A549 (cell line): ENCODE data around the gene NTRK2. TPM values are rescaled to one million over a fixed set of nuclear protein-coding genes. Genes with fewer than 3 reads are reported as not detected.

Experiments used
- ATAC-seq, 2 experiments: fragments of 200-7000 bp in 1 of 2; fragments of >200 bp in 1 of 2; cut with Nextera tagmentation in 1 of 2; cut with Tn5 transposase in 1 of 2; 3 replicates each; pipeline versions ENCODE4 v1.8.0 to v1.9.1; 2018 to 2020; ENCODE audit warnings: mild to moderate bottlenecking in 1 of 2, moderate library complexity in 1 of 2
- CTCF ChIA-PET: fragments of 300-600 bp; sonication (Branson Sonifier 250); formaldehyde crosslinking; extraction: SDS; loops from one replicate; lab custom pipeline; 2021; ENCODE audit warnings: antibody characterized with exemption, inconsistent platforms; lab: Yijun Ruan, JAX
- POLR2A ChIA-PET: fragments of 350-600 bp; formaldehyde crosslinking; extraction: SDS; loops from one replicate; lab custom pipeline; 2021; ENCODE audit warnings: antibody characterized with exemption, inconsistent platforms; lab: Yijun Ruan, JAX
- DNase-seq, 2 experiments: peaks; one replicate each; pipeline versions ENCODE4 v3.0.0 to v3.0.0-alpha.2; 2011 to 2016; ENCODE audit warnings: low read depth in 1 of 2, low spot score in 1 of 2
- FAIRE-seq: peaks from 2 replicates; lab custom pipeline; 2011; peaks lifted over from hg19 to GRCh38; lab: Jason Lieb, UNC
- H3K27ac ChIP-seq, 2 experiments: fragments of >200 bp; sonication (Bioruptor Twin); formaldehyde crosslinking; 3 replicates each; pipeline ENCODE4 v1.5.1; 2016 to 2017
- H3K4me1 ChIP-seq: fragments of >200 bp; sonication (Bioruptor Twin); formaldehyde crosslinking; 3 replicates; pipeline ENCODE4 v1.6.1; 2016
- H3K4me2 ChIP-seq: fragments of >200 bp; sonication (Bioruptor Twin); formaldehyde crosslinking; 3 replicates; pipeline ENCODE4 v1.6.1; 2016
- H3K4me3 ChIP-seq: fragments of >200 bp; sonication (Bioruptor Twin); formaldehyde crosslinking; 3 replicates; pipeline ENCODE4 v1.5.1; 2016
- H3K9me3 ChIP-seq: fragments of >200 bp; sonication (Bioruptor Twin); formaldehyde crosslinking; 3 replicates; pipeline ENCODE4 v1.6.1; 2016
- ELK1 ChIP-seq: fragments of 150-350 bp; IDR thresholded peaks from 2 replicates; pipeline ENCODE4 v1.6.1; 2014; ENCODE audit warnings: low read depth, mild to moderate bottlenecking, low read length
- EP300 ChIP-seq, 2 experiments: fragments of >200 bp; sonication (Bioruptor Twin); formaldehyde crosslinking; IDR thresholded peaks; 2 replicates in 1 of 2; 3 replicates in 1 of 2; pipeline ENCODE4 v1.6.1; 2016 to 2017
- FOSB ChIP-seq: fragments of 250-450 bp; sonication (Bioruptor Pico); IDR thresholded peaks from 2 replicates; pipeline ENCODE4 v1.5.0; 2020; ENCODE audit warnings: mild to moderate bottlenecking, moderate library complexity
- FOSL2 ChIP-seq, 2 experiments: fragments of 450-650 bp in 1 of 2; fragments of >200 bp in 1 of 2; sonication (Bioruptor Twin) in 1 of 2; formaldehyde crosslinking; IDR thresholded peaks; 2 replicates each; pipeline versions ENCODE4 v1.5.0 to v1.6.1; 2016 to 2020; ENCODE audit warnings: mild to moderate bottlenecking in 1 of 2, moderate library complexity in 1 of 2
- HES2 ChIP-seq: fragments of >200 bp; sonication (Bioruptor Twin); formaldehyde crosslinking; IDR thresholded peaks from 2 replicates; pipeline ENCODE4 v1.6.1; 2016
- HOXA7 ChIP-seq: fragments of 250-450 bp; sonication (Bioruptor Pico); IDR thresholded peaks from 2 replicates; pipeline ENCODE4 v1.5.0; 2020; ENCODE audit warnings: mild to moderate bottlenecking, moderate library complexity
- HOXB5 ChIP-seq: fragments of 250-450 bp; sonication (Bioruptor Pico); IDR thresholded peaks from 2 replicates; pipeline ENCODE4 v1.5.0; 2020; ENCODE audit warnings: mild to moderate bottlenecking, moderate library complexity
- JUN ChIP-seq, 2 experiments: fragments of >200 bp; sonication (Bioruptor Twin); formaldehyde crosslinking; IDR thresholded peaks; 2 replicates in 1 of 2; 3 replicates in 1 of 2; pipeline ENCODE4 v1.6.1; 2016 to 2017
- MAFK ChIP-seq: fragments of 450-650 bp; IDR thresholded peaks from 2 replicates; pipeline ENCODE4 v1.6.1; 2014; ENCODE audit not compliant: partially characterized antibody
- MYC ChIP-seq: IDR thresholded peaks from 2 replicates; pipeline ENCODE4 v1.6.1; 2012; ENCODE audit warnings: mild to moderate bottlenecking, inconsistent platforms, low read length, improper control_type of control experiment, borderline replicate concordance
- NPAS2 ChIP-seq: fragments of 250-450 bp; sonication (Bioruptor Pico); IDR thresholded peaks from 2 replicates; pipeline ENCODE4 v1.8.0; 2022; ENCODE audit warnings: mild to moderate bottlenecking, moderate library complexity, borderline replicate concordance
- NR3C1 ChIP-seq: fragments of >200 bp; sonication (Bioruptor Twin); formaldehyde crosslinking; IDR thresholded peaks from 3 replicates; pipeline ENCODE4 v1.6.1; 2017
- RFX5 ChIP-seq: fragments of 450-650 bp; IDR thresholded peaks from 2 replicates; pipeline ENCODE4 v1.7.1; 2014; ENCODE audit warnings: antibody characterized with exemption, mild to moderate bottlenecking, moderate library complexity
- RNF2 ChIP-seq: fragments of 200-600 bp; sonication (generic); IDR thresholded peaks from 2 replicates; pipeline ENCODE4 v1.6.1; 2016; ENCODE audit warnings: low read depth, mild to moderate bottlenecking, antibody characterized with exemption, moderate library complexity, borderline replicate concordance
- SMC3 ChIP-seq: fragments of >200 bp; sonication (Bioruptor Twin); formaldehyde crosslinking; IDR thresholded peaks from 3 replicates; pipeline ENCODE4 v1.6.1; 2018; ENCODE audit warnings: inconsistent platforms
- SREBF2 ChIP-seq: fragments of 450-650 bp; IDR thresholded peaks from 2 replicates; pipeline ENCODE4 v1.6.1; 2014; ENCODE audit warnings: mild to moderate bottlenecking, moderate library complexity
- WGBS: methylation state at CpG from one replicate; pipeline ENCODE4 v1.1.6; 2017; ENCODE audit errors: missing lambda C conversion rate; 5-methylcytosine and 5-hydroxymethylcytosine counted together
- polyA plus RNA-seq, 4 experiments: library from polyadenylated mRNA; depleted of rRNA in 3 of 4; stranded (reverse); fragments of >200 nt; fragmentation: RNase III in 1 of 4; extraction: RNeasy Plus Mini Kit Qiagen cat#74134 plus additional on column Dnase treatment in 1 of 4; gene quantifications; 2 replicates in 3 of 4; 3 replicates in 1 of 4; pipeline ENCODE4 v1.2.3, GENCODE V29; 2011 to 2017
- TF ChIP-seq, protein P1 (sequence below): fragments of 200-600 bp; sonication (generic); IDR thresholded peaks from 2 replicates; pipeline ENCODE4 v1.6.1; 2016; ENCODE audit warnings: antibody characterized with exemption, mild to moderate bottlenecking, moderate library complexity
- TF ChIP-seq, protein P2 (sequence below): fragments of 250-450 bp; sonication (Bioruptor Pico); IDR thresholded peaks from 2 replicates; pipeline ENCODE4 v1.5.0; 2021; ENCODE audit warnings: mild to moderate bottlenecking, moderate library complexity, borderline replicate concordance
- TF ChIP-seq, protein P3 (sequence below): IDR thresholded peaks from 2 replicates; pipeline ENCODE4 v1.6.1; 2012; ENCODE audit warnings: low read depth, borderline replicate concordance

The NTRK2 gene
- polyA plus RNA-seq, 2 of the 4 experiments (the other 2 are of a cell fraction), result 0.03 TPM

DNA sequence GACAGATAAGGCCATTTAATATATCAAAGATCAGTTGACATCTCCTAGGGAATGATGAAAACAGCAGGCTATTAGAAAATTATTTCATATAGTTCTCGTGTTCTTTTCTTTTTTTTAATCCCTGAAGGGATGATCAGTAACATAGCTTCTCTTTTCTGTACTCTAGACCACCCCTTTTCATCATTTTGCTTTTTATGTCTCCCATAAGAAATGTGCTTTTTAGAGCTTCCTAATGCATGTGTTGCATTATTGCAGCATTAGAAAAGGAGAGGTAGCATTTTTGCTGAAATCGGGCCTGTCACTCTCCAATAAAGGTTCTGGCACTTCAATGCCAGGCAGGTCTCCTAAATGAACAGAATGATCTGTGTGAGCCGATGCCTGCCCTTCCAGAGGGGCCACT, 143.3 kb downstream of the NTRK2 start:
- CTCF ChIA-PET, result interaction anchor here (1.2 to 1.3 kb wide), 2 partner anchors 11 to 15 kb away, joined by 3 to 4 read pairs; no protein-coding TSS in a partner anchor
- no peak overlapping the region for H3K4me2 ChIP-seq
- FAIRE-seq, result no peak
- H3K9me3 ChIP-seq, result no peaks in the 10 kb centered on the region
- POLR2A ChIA-PET, result no interaction called here
- no peak for ATAC-seq
- DNase-seq, result no peak
- no peak for TF ChIP-seq SMC3
- no peak for TF ChIP-seq JUN (IDR thresholded peaks at IDR 0.05)
- no peak for TF ChIP-seq MYC
- no peak for TF ChIP-seq HOXB5 (CRISPR knock-in tag)
- no peak for TF ChIP-seq NPAS2 (CRISPR knock-in tag)
- TF ChIP-seq, protein P1, sequence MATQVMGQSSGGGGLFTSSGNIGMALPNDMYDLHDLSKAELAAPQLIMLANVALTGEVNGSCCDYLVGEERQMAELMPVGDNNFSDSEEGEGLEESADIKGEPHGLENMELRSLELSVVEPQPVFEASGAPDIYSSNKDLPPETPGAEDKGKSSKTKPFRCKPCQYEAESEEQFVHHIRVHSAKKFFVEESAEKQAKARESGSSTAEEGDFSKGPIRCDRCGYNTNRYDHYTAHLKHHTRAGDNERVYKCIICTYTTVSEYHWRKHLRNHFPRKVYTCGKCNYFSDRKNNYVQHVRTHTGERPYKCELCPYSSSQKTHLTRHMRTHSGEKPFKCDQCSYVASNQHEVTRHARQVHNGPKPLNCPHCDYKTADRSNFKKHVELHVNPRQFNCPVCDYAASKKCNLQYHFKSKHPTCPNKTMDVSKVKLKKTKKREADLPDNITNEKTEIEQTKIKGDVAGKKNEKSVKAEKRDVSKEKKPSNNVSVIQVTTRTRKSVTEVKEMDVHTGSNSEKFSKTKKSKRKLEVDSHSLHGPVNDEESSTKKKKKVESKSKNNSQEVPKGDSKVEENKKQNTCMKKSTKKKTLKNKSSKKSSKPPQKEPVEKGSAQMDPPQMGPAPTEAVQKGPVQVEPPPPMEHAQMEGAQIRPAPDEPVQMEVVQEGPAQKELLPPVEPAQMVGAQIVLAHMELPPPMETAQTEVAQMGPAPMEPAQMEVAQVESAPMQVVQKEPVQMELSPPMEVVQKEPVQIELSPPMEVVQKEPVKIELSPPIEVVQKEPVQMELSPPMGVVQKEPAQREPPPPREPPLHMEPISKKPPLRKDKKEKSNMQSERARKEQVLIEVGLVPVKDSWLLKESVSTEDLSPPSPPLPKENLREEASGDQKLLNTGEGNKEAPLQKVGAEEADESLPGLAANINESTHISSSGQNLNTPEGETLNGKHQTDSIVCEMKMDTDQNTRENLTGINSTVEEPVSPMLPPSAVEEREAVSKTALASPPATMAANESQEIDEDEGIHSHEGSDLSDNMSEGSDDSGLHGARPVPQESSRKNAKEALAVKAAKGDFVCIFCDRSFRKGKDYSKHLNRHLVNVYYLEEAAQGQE, result no peak
- TF ChIP-seq EP300 (IDR thresholded peaks at IDR 0.05), result no peak
- no peak for TF ChIP-seq RNF2
- TF ChIP-seq MAFK, result no peak
- TF ChIP-seq, protein P2, sequence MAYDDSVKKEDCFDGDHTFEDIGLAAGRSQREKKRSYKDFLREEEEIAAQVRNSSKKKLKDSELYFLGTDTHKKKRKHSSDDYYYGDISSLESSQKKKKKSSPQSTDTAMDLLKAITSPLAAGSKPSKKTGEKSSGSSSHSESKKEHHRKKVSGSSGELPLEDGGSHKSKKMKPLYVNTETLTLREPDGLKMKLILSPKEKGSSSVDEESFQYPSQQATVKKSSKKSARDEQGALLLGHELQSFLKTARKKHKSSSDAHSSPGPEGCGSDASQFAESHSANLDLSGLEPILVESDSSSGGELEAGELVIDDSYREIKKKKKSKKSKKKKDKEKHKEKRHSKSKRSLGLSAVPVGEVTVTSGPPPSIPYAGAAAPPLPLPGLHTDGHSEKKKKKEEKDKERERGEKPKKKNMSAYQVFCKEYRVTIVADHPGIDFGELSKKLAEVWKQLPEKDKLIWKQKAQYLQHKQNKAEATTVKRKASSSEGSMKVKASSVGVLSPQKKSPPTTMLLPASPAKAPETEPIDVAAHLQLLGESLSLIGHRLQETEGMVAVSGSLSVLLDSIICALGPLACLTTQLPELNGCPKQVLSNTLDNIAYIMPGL (CRISPR knock-in tag), result no peak
- no peak for TF ChIP-seq RFX5
- TF ChIP-seq FOSB (CRISPR knock-in tag), result no peak
- TF ChIP-seq HES2, result no peak
- TF ChIP-seq FOSL2 (IDR thresholded peaks at IDR 0.05), result no peak
- no peak for TF ChIP-seq FOSL2 (CRISPR knock-in tag; IDR thresholded peaks at IDR 0.05)
- TF ChIP-seq NR3C1, result no peak
- H3K4me3 ChIP-seq, result no peak overlapping the region
- H3K27ac ChIP-seq, result no peak overlapping the region
- no peaks in the 10 kb centered on the region for H3K4me1 ChIP-seq
- WGBS, result 26% methylated on average over 3 of the region's 3 CpGs

- Histone ChIP-seq H3K4me2 (no peak overlapping the region), H3K4me3 (no peak overlapping the region), H3K27ac (no peak overlapping the region), H3K9me3 (no peaks in the 10 kb centered on the region), H3K4me1 (no peaks in the 10 kb centered on the region)
- no peak for TF ChIP-seq ELK1
- TF ChIP-seq, protein P3, sequence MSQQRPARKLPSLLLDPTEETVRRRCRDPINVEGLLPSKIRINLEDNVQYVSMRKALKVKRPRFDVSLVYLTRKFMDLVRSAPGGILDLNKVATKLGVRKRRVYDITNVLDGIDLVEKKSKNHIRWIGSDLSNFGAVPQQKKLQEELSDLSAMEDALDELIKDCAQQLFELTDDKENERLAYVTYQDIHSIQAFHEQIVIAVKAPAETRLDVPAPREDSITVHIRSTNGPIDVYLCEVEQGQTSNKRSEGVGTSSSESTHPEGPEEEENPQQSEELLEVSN, result no peak
- no peak for TF ChIP-seq SREBF2
- no peak for TF ChIP-seq FOSB (CRISPR knock-in tag)
- TF ChIP-seq SMC3, result no peak
- TF ChIP-seq NR3C1, result no peak
- TF ChIP-seq HOXA7 (CRISPR knock-in tag), result no peak
- 70% methylated on average over 1 of the region's 1 CpG for WGBS
- ChIA-PET POLR2A (no interaction called here), CTCF (no interaction called here)
- DNase-seq, result no peak
- no peak for FAIRE-seq
- no peak for ATAC-seq
These were observed 146.0 kb downstream of the NTRK2 start for GRCh38 chr9:84815554-84815953.
